ENCODE results near the gene LAMA2.

LAMA2 gene

DNA sequence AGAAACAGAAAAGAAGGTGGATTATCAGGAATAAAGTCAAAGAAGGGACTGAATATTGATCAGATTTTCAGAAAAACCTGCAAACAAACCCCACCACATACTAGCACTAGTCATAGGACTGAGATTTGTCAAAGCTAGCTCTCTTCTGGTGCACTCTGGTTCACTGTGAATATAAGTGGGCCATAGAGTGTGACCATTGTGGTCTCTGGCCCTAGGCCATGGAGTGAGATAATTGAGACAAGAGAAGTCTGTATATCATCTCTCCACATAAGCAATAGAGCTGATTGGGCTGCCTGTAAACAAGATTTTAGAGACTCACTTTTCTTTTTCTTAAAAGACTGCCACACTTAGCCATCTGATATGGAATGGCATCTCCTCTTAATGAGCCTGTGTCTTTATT, 247.2 kb downstream of the LAMA2 start:
- no peak overlapping the region for H3K4me3 ChIP-seq (ENCODE audit: insufficient read length, low read depth)
- H3K9ac ChIP-seq (ENCODE audit: insufficient read length, low read depth): no peak overlapping the region
- DNase-seq (ENCODE audit: low read depth, low spot score): no peak
- no peak for TF ChIP-seq YY1 (IDR thresholded peaks at IDR 0.05; ENCODE audit: insufficient read depth, insufficient read length)
- TF ChIP-seq ZNF274 (IDR thresholded peaks at IDR 0.05; ENCODE audit: low read depth, low read length): no peak
- TF ChIP-seq SUZ12 (IDR thresholded peaks at IDR 0.05; ENCODE audit: extremely low read depth, insufficient read depth, insufficient read length): no peak
- H3K36me3 ChIP-seq (ENCODE audit: insufficient read depth, insufficient read length, low read length): no peaks in the 10 kb centered on the region
- H3K27me3 ChIP-seq (ENCODE audit: insufficient read depth, insufficient read length): no peaks in the 10 kb centered on the region
- no peaks in the 10 kb centered on the region for H3K4me1 ChIP-seq (ENCODE audit: insufficient read depth, insufficient read length)
- H3K9me3 ChIP-seq (ENCODE audit: insufficient read depth, low read length): no peaks in the 10 kb centered on the region

GRCh38 chr6:129130959-129131681, 248.2 kb downstream of the LAMA2 start:
- no peak overlapping the region for H3K4me3 ChIP-seq (ENCODE audit: insufficient read length, low read depth)
- no peak overlapping the region for H3K9ac ChIP-seq (ENCODE audit: insufficient read length, low read depth)
- H3K27me3 ChIP-seq (ENCODE audit: insufficient read depth, insufficient read length): no peaks in the 10 kb centered on the region
- no peaks in the 10 kb centered on the region for H3K36me3 ChIP-seq (ENCODE audit: insufficient read depth, insufficient read length, low read length)
- TF ChIP-seq YY1 (IDR thresholded peaks at IDR 0.05; ENCODE audit: insufficient read depth, insufficient read length) (no peak), SUZ12 (IDR thresholded peaks at IDR 0.05; ENCODE audit: extremely low read depth, insufficient read depth, insufficient read length) (no peak), ZNF274 (IDR thresholded peaks at IDR 0.05; ENCODE audit: low read depth, low read length) (no peak)
- H3K4me1 ChIP-seq (ENCODE audit: insufficient read depth, insufficient read length): no peaks in the 10 kb centered on the region
- no peaks in the 10 kb centered on the region for H3K9me3 ChIP-seq (ENCODE audit: insufficient read depth, low read length)
- DNase-seq (ENCODE audit: low read depth, low spot score): no peak

DNA sequence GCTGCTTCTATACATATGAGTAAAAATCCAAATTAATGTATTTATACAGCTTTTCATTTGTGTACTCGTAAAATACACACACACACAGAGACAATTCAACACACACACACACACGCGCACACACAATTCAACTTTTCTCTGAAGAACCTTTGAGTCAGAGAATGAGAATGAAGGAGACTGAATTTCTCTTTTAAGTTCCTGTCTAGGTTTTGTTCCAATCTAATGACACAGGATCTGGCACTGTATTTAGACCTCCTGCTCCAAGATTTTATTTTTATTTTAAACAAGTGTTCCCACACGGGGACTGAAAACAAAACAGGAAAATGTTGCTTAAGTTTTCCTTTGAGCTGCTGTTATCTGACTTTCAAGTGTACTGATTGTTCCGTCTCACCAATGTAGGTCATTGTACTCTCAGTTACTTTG, 250.8 kb downstream of the LAMA2 start:
- H3K9me3 ChIP-seq (ENCODE audit: insufficient read depth, low read length): no peaks in the 10 kb centered on the region
- H3K27me3 ChIP-seq (ENCODE audit: insufficient read depth, insufficient read length): no peaks in the 10 kb centered on the region
- H3K36me3 ChIP-seq (ENCODE audit: insufficient read depth, insufficient read length, low read length): no peaks in the 10 kb centered on the region
- no peak overlapping the region for H3K4me3 ChIP-seq (ENCODE audit: insufficient read length, low read depth)
- H3K4me1 ChIP-seq (ENCODE audit: insufficient read depth, insufficient read length): no peaks in the 10 kb centered on the region
- DNase-seq (ENCODE audit: low read depth, low spot score): no peak
- no peak overlapping the region for H3K9ac ChIP-seq (ENCODE audit: insufficient read length, low read depth)
- TF ChIP-seq ZNF274 (IDR thresholded peaks at IDR 0.05; ENCODE audit: low read depth, low read length) (no peak), YY1 (IDR thresholded peaks at IDR 0.05; ENCODE audit: insufficient read depth, insufficient read length) (no peak)

GRCh38 chr6:129134535-129134934, 251.6 kb downstream of the LAMA2 start:
- Histone ChIP-seq H3K9me3 (ENCODE audit: insufficient read depth, low read length) (no peaks in the 10 kb centered on the region), H3K4me3 (ENCODE audit: insufficient read length, low read depth) (no peak overlapping the region), H3K9ac (ENCODE audit: insufficient read length, low read depth) (no peak overlapping the region), H3K27me3 (ENCODE audit: insufficient read depth, insufficient read length) (no peaks in the 10 kb centered on the region), H3K4me1 (ENCODE audit: insufficient read depth, insufficient read length) (no peaks in the 10 kb centered on the region), H3K36me3 (ENCODE audit: insufficient read depth, insufficient read length, low read length) (no peaks in the 10 kb centered on the region)
- no peak for TF ChIP-seq SUZ12 (IDR thresholded peaks at IDR 0.05; ENCODE audit: extremely low read depth, insufficient read depth, insufficient read length)
- no peak for TF ChIP-seq ZNF274 (IDR thresholded peaks at IDR 0.05; ENCODE audit: low read depth, low read length)
- TF ChIP-seq YY1 (IDR thresholded peaks at IDR 0.05; ENCODE audit: insufficient read depth, insufficient read length): no peak
- DNase-seq (ENCODE audit: low read depth, low spot score): no peak

DNA sequence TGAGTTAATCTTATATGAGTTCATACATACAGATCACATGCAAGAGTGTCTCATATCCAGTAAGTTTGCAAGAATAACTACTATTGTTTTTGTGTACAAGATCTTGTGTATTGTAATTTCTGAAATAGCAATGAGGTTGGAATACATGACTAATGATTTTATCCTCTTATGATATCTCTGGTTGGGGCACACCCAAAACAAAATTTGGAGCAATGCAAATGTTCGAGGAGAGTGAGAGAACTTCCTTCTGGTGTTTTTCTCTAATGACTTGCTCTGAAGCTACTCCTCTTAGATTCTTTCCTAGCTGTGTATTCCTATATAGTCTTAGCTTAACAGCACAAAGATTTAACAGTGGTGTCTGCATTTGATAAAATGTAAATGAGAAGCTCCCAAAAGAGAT, 252.5 kb downstream of the LAMA2 start:
- Histone ChIP-seq H3K36me3 (ENCODE audit: insufficient read depth, insufficient read length, low read length) (no peaks in the 10 kb centered on the region), H3K4me3 (ENCODE audit: insufficient read length, low read depth) (no peak overlapping the region), H3K4me1 (ENCODE audit: insufficient read depth, insufficient read length) (no peaks in the 10 kb centered on the region), H3K9me3 (ENCODE audit: insufficient read depth, low read length) (no peaks in the 10 kb centered on the region), H3K9ac (ENCODE audit: insufficient read length, low read depth) (no peak overlapping the region), H3K27me3 (ENCODE audit: insufficient read depth, insufficient read length) (no peaks in the 10 kb centered on the region)
- TF ChIP-seq ZNF274 (IDR thresholded peaks at IDR 0.05; ENCODE audit: low read depth, low read length) (no peak), SUZ12 (IDR thresholded peaks at IDR 0.05; ENCODE audit: extremely low read depth, insufficient read depth, insufficient read length) (no peak), YY1 (IDR thresholded peaks at IDR 0.05; ENCODE audit: insufficient read depth, insufficient read length) (no peak)
- no peak for DNase-seq (ENCODE audit: low read depth, low spot score)

GRCh38 chr6:129136751-129137150, 253.8 kb downstream of the LAMA2 start:
- Histone ChIP-seq H3K4me1 (ENCODE audit: insufficient read depth, insufficient read length) (no peaks in the 10 kb centered on the region), H3K27me3 (ENCODE audit: insufficient read depth, insufficient read length) (no peaks in the 10 kb centered on the region), H3K9me3 (ENCODE audit: insufficient read depth, low read length) (no peaks in the 10 kb centered on the region), H3K4me3 (ENCODE audit: insufficient read length, low read depth) (no peak overlapping the region), H3K9ac (ENCODE audit: insufficient read length, low read depth) (no peak overlapping the region), H3K36me3 (ENCODE audit: insufficient read depth, insufficient read length, low read length) (no peaks in the 10 kb centered on the region)
- TF ChIP-seq YY1 (IDR thresholded peaks at IDR 0.05; ENCODE audit: insufficient read depth, insufficient read length) (no peak), SUZ12 (IDR thresholded peaks at IDR 0.05; ENCODE audit: extremely low read depth, insufficient read depth, insufficient read length) (no peak), ZNF274 (IDR thresholded peaks at IDR 0.05; ENCODE audit: low read depth, low read length) (no peak)
- no peak for DNase-seq (ENCODE audit: low read depth, low spot score)

GRCh38 chr6:129138739-129139405, 255.9 kb downstream of the LAMA2 start:
- DNase-seq (ENCODE audit: low read depth, low spot score): no peak
- Histone ChIP-seq H3K4me3 (ENCODE audit: insufficient read length, low read depth) (no peak overlapping the region), H3K4me1 (ENCODE audit: insufficient read depth, insufficient read length) (no peaks in the 10 kb centered on the region), H3K9me3 (ENCODE audit: insufficient read depth, low read length) (no peaks in the 10 kb centered on the region), H3K36me3 (ENCODE audit: insufficient read depth, insufficient read length, low read length) (no peaks in the 10 kb centered on the region), H3K27me3 (ENCODE audit: insufficient read depth, insufficient read length) (no peaks in the 10 kb centered on the region), H3K9ac (ENCODE audit: insufficient read length, low read depth) (no peak overlapping the region)
- no peak for TF ChIP-seq ZNF274 (IDR thresholded peaks at IDR 0.05; ENCODE audit: low read depth, low read length)
- TF ChIP-seq YY1 (IDR thresholded peaks at IDR 0.05; ENCODE audit: insufficient read depth, insufficient read length): no peak
- TF ChIP-seq SUZ12 (IDR thresholded peaks at IDR 0.05; ENCODE audit: extremely low read depth, insufficient read depth, insufficient read length): no peak

All from NT2/D1 (cell line).